RWPE2 (cell line): ENCODE data around the gene H2BW1.
"Not testable (repeated sequence)": the region's sequence is repeated elsewhere in the genome, so short reads cannot be mapped to it uniquely, and the experiment has no call there.

Source experiments
- ATAC-seq: fragments of 200-7000 bp; cut with Tn5 transposase; 3 replicates; pipeline ENCODE4 v1.9.1; 2021; ENCODE audit warnings: low read depth
- DNase-seq: peaks from one replicate; pipeline ENCODE4 v3.0.0-alpha.2; 2020; ENCODE audit warnings: low spot score
- H3K27ac ChIP-seq: fragments of 450-650 bp; 2 replicates; pipeline ENCODE4 v1.5.1; 2017; ENCODE audit warnings: mild to moderate bottlenecking; ENCODE audit not compliant: poor library complexity, severe bottlenecking
- H3K27me3 ChIP-seq: fragments of 250-450 bp; sonication (Bioruptor Pico); 2 replicates; pipeline ENCODE4 v1.5.1; 2021; ENCODE audit warnings: mild to moderate bottlenecking, moderate library complexity; ENCODE audit not compliant: insufficient read depth, poor library complexity, severe bottlenecking
- H3K36me3 ChIP-seq: fragments of 250-450 bp; sonication (Bioruptor Pico); 2 replicates; pipeline ENCODE4 v1.5.1; 2020; ENCODE audit warnings: low read depth, mild to moderate bottlenecking, moderate library complexity
- H3K4me1 ChIP-seq: fragments of 250-450 bp; sonication (Bioruptor Pico); 2 replicates; pipeline ENCODE4 v1.5.1; 2021; ENCODE audit warnings: mild to moderate bottlenecking, moderate library complexity; ENCODE audit not compliant: insufficient read depth, poor library complexity, severe bottlenecking
- H3K4me3 ChIP-seq: fragments of 250-450 bp; sonication (Bioruptor Pico); 2 replicates; pipeline ENCODE4 v1.5.1; 2021; ENCODE audit warnings: mild to moderate bottlenecking, moderate library complexity; ENCODE audit not compliant: severe bottlenecking
- H3K9me3 ChIP-seq: fragments of 250-450 bp; sonication (Bioruptor Pico); 2 replicates; pipeline ENCODE4 v1.5.1; 2021; ENCODE audit warnings: mild to moderate bottlenecking, moderate library complexity; ENCODE audit not compliant: severe bottlenecking
- TF ChIP-seq, protein P1 (sequence below): fragments of 450-650 bp; IDR thresholded peaks from one replicate; pipeline ENCODE4 v1.5.1; 2017; ENCODE audit warnings: mild to moderate bottlenecking, moderate library complexity; ENCODE audit not compliant: poor library complexity, severe bottlenecking

H2BW1 gene

GRCh38 chrX:104013606-104014005 lies at the start of gene H2BW1:
Gene H2BW1, minus strand, starts transcription at chrX:104013708. Its CDS starts 132 bp downstream, at chrX:104013576.
- Histone ChIP-seq H3K9me3 (no peaks in the 10 kb centered on the region), H3K36me3 (no peaks in the 10 kb centered on the region), H3K27ac (no peak within 1 kb of the TSS), H3K4me3 (no peak within 1 kb of the TSS), H3K4me1 (no peaks in the 10 kb centered on the region), H3K27me3 (no peaks in the 10 kb centered on the region)
- TF ChIP-seq, protein P1, sequence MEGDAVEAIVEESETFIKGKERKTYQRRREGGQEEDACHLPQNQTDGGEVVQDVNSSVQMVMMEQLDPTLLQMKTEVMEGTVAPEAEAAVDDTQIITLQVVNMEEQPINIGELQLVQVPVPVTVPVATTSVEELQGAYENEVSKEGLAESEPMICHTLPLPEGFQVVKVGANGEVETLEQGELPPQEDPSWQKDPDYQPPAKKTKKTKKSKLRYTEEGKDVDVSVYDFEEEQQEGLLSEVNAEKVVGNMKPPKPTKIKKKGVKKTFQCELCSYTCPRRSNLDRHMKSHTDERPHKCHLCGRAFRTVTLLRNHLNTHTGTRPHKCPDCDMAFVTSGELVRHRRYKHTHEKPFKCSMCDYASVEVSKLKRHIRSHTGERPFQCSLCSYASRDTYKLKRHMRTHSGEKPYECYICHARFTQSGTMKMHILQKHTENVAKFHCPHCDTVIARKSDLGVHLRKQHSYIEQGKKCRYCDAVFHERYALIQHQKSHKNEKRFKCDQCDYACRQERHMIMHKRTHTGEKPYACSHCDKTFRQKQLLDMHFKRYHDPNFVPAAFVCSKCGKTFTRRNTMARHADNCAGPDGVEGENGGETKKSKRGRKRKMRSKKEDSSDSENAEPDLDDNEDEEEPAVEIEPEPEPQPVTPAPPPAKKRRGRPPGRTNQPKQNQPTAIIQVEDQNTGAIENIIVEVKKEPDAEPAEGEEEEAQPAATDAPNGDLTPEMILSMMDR: no peak
- ATAC-seq (no peak), DNase-seq (no peak)

DNA sequence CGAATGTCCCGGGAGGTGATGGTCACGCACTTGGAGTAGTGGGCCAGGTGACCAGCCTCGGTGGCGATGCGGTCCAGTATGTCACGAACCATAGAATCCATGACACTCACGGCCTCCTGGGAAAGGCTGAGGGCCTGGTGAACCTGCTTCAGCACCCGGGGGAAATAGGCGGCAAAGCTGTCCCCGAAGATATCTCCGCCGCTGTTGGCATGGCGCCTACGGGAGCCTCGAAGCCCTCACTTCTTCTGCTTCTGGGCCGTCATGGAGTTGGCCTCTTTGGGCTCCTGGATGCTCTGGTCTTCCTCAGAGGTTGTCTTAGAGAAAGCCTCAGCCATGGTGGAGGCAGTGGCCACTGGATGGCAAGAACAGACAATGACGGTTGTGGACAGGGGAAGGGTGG lies 49.1 kb upstream of the H2BW1 start:
- not testable (repeated sequence) for ATAC-seq, H3K27me3 ChIP-seq, H3K4me1 ChIP-seq, H3K9me3 ChIP-seq, H3K36me3 ChIP-seq, H3K27ac ChIP-seq, H3K4me3 ChIP-seq, DNase-seq

DNA sequence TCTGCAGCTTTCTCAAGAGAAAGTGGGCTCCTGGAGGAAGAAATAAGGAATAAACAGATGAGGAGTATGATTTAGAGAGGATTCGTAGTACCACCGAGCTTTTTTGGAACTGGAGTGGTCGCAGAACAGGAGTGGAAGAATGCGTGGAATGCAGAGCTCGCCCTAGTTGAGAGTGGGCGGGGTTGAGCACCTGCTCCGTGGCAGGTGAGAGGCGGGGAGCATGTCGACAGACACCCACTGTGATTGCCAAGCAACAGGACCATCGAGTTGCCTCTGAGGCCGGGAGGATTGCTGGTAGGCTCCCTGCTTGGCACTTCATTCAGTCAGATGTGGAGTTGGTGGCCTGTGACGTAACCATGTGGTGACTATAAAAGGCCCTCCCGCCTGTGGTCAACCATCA lies 41.4 kb upstream of the H2BW1 start:
- DNase-seq, H3K9me3 ChIP-seq, H3K36me3 ChIP-seq, H3K4me1 ChIP-seq, ATAC-seq, H3K27ac ChIP-seq, H3K4me3 ChIP-seq, H3K27me3 ChIP-seq: not testable (repeated sequence)

DNA sequence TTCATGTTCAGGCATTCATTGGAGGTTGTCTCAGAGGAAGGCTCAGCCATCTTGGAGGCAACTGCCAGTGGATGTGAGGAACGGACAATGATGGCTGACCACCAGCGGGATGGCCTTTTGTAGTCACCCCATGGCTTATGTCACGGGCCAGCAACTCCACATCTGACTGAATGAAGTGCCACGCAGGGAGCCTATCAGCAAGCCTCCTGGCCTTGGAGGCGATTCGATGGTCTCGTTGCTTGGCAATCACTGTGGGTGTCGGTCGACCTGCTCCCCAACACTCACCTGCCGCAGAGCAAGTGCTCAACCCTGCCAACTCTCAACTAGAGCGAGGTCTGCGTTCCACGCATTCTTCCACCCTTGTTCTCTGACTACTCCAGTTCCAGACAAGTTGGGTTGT lies 33.7 kb upstream of the H2BW1 start:
- Histone ChIP-seq H3K36me3 (no peaks in the 10 kb centered on the region), H3K9me3 (no peaks in the 10 kb centered on the region), H3K27me3 (no peaks in the 10 kb centered on the region), H3K4me1 (no peaks in the 10 kb centered on the region), H3K4me3 (no peak overlapping the region), H3K27ac (no peak overlapping the region)
- no peak for ATAC-seq
- TF ChIP-seq, protein P1: no peak
- no peak for DNase-seq

GRCh38 chrX:104045642-104046041 lies 32.1 kb upstream of the H2BW1 start:
- no peaks in the 10 kb centered on the region for H3K4me1 ChIP-seq
- no peak overlapping the region for H3K27ac ChIP-seq
- TF ChIP-seq, protein P1: no peak
- no peaks in the 10 kb centered on the region for H3K27me3 ChIP-seq
- ATAC-seq (no peak), DNase-seq (no peak)
- no peaks in the 10 kb centered on the region for H3K36me3 ChIP-seq
- no peak overlapping the region for H3K4me3 ChIP-seq
- no peaks in the 10 kb centered on the region for H3K9me3 ChIP-seq

DNA sequence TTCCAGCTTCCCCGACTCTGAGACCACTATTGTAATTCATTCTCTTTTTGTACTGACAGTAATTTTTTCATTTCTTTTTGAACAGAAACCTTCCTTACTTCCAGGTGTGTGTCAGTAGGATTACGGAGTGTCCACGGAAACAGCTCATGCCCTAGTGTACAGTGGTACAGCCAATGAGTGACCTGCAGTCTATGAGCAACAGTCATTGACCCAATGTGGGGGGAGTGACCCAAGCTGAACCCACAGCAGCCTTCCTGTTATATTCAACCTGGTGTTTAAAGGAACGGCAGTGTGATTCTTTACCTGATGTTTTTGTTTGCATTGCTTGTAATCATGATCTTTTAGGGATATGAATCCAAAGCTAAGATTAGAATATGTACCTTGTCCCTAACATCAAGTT lies 27.5 kb upstream of the H2BW1 start:
- TF ChIP-seq, protein P1: no peak
- DNase-seq (no peak), ATAC-seq (no peak)
- H3K4me1 ChIP-seq: no peaks in the 10 kb centered on the region
- H3K27ac ChIP-seq: no peak overlapping the region
- H3K9me3 ChIP-seq: no peaks in the 10 kb centered on the region
- no peak overlapping the region for H3K4me3 ChIP-seq
- no peaks in the 10 kb centered on the region for H3K27me3 ChIP-seq
- no peaks in the 10 kb centered on the region for H3K36me3 ChIP-seq
